ENCODE results near the gene MACROD2. TPM values are rescaled to one million over a fixed set of nuclear protein-coding genes. Genes with fewer than 3 reads are reported as not detected.

The MACROD2 gene
- total RNA-seq, 4 donors from 2014 or later: 4.0 to 14.1 (median 10.4) TPM

- H3K27ac ChIP-seq: no peak overlapping the region
- no peaks in the 10 kb centered on the region for H3K27me3 ChIP-seq
- no peak overlapping the region for H3K4me3 ChIP-seq
- no peak for DNase-seq (ENCODE audit: low spot score in 2 of 2)
- H3K4me1 ChIP-seq: no peaks in the 10 kb centered on the region
- H3K9me3 ChIP-seq: no peaks in the 10 kb centered on the region
- TF ChIP-seq EP300 (IDR thresholded peaks at IDR 0.05) (no peak), CTCF (IDR thresholded peaks at IDR 0.05) (no peak), POLR2A (IDR thresholded peaks at IDR 0.05) (no peak)
- no peaks in the 10 kb centered on the region for H3K36me3 ChIP-seq
Observed at GRCh38 chr20:15166744-15167143, 1171.4 kb downstream of the MACROD2 start.

GRCh38 chr20:15171016-15171415 is 1175.7 kb downstream of the MACROD2 start:
- Histone ChIP-seq H3K4me1 (no peaks in the 10 kb centered on the region), H3K27ac (no peak overlapping the region), H3K4me3 (no peak overlapping the region), H3K9me3 (peaks cover 0 to 5% (median 0%) of the 10 kb centered on the region in 4 donors), H3K36me3 (no peaks in the 10 kb centered on the region), H3K27me3 (no peaks in the 10 kb centered on the region)
- 84 to 90% methylated on average over 3 of the region's 3 CpGs for WGBS, 2 donors
- no peak for TF ChIP-seq POLR2A (IDR thresholded peaks at IDR 0.05)
- no peak for TF ChIP-seq CTCF (IDR thresholded peaks at IDR 0.05)
- TF ChIP-seq EP300 (IDR thresholded peaks at IDR 0.05): no peak
- DNase-seq (ENCODE audit: low spot score in 2 of 2): no peak

GRCh38 chr20:15176929-15177328 is 1181.6 kb downstream of the MACROD2 start:
- 90 to 95% methylated on average over 4 of the region's 4 CpGs for WGBS, 2 donors
- H3K36me3 ChIP-seq: no peaks in the 10 kb centered on the region
- TF ChIP-seq CTCF (IDR thresholded peaks at IDR 0.05) (no peak), EP300 (IDR thresholded peaks at IDR 0.05) (no peak), POLR2A (IDR thresholded peaks at IDR 0.05) (no peak)
- no peak overlapping the region for H3K4me3 ChIP-seq
- DNase-seq (ENCODE audit: low spot score in 2 of 2): no peak
- H3K27me3 ChIP-seq: no peaks in the 10 kb centered on the region
- no peak overlapping the region for H3K27ac ChIP-seq
- peaks cover 0 to 16% (median 0%) of the 10 kb centered on the region in 4 donors for H3K9me3 ChIP-seq
- no peaks in the 10 kb centered on the region for H3K4me1 ChIP-seq

- Histone ChIP-seq H3K27me3 (no peaks in the 10 kb centered on the region), H3K4me3 (no peak overlapping the region), H3K36me3 (no peaks in the 10 kb centered on the region), H3K9me3 (peaks cover 0 to 16% (median 0%) of the 10 kb centered on the region in 4 donors), H3K4me1 (no peaks in the 10 kb centered on the region), H3K27ac (no peak overlapping the region)
- TF ChIP-seq CTCF (IDR thresholded peaks at IDR 0.05) (no peak), POLR2A (IDR thresholded peaks at IDR 0.05) (no peak), EP300 (IDR thresholded peaks at IDR 0.05) (no peak)
- DNase-seq (ENCODE audit: low spot score in 2 of 2): no peak
Observed at GRCh38 chr20:15178581-15178980, 1183.3 kb downstream of the MACROD2 start.

- WGBS, 2 donors: 63 to 69% methylated on average over 2 of the region's 2 CpGs
- DNase-seq (ENCODE audit: low spot score in 2 of 2): no peak
- no peaks in the 10 kb centered on the region for H3K4me1 ChIP-seq
- no peak overlapping the region for H3K4me3 ChIP-seq
- no peak overlapping the region for H3K27ac ChIP-seq
- H3K27me3 ChIP-seq: no peaks in the 10 kb centered on the region
- H3K9me3 ChIP-seq: peaks cover 0 to 16% (median 0%) of the 10 kb centered on the region in 4 donors
- TF ChIP-seq EP300 (IDR thresholded peaks at IDR 0.05): no peak
- TF ChIP-seq CTCF (IDR thresholded peaks at IDR 0.05): no peak
- no peak for TF ChIP-seq POLR2A (IDR thresholded peaks at IDR 0.05)
- H3K36me3 ChIP-seq: no peaks in the 10 kb centered on the region
Observed at GRCh38 chr20:15179381-15179780, 1184.1 kb downstream of the MACROD2 start.

Measured in tibial nerve (tissue), 4 donors.